CD4-positive, CD25-positive, alpha-beta regulatory T cell (primary cell): Measurements from ENCODE around the gene DPAGT1. TPM values are rescaled to one million over a fixed set of nuclear protein-coding genes. Genes with fewer than 3 reads are reported as not detected.

Experiments used
- ATAC-seq, 2 donors: fragments of 150-1000 bp; cut with Tn5 transposase; one replicate each; pipeline ENCODE4 v1.10.0; 2021; ENCODE audit warnings: low read depth in 2 of 2, moderate number of reproducible peaks in 2 of 2, moderate library complexity in 1 of 2
- DNase-seq, 3 donors: peaks; one replicate each; pipeline versions ENCODE4 v3.0.0 to v3.0.0-alpha.2; 2012 to 2022; ENCODE audit warnings: mixed read lengths in 1 of 3
- H3K27ac ChIP-seq: one replicate; pipeline ENCODE4 v1.7.0; 2013; ENCODE audit warnings: mild to moderate bottlenecking, low read length; ENCODE audit not compliant: insufficient read depth, poor library complexity, severe bottlenecking
- H3K27me3 ChIP-seq: one replicate; pipeline ENCODE4 v1.7.0; 2013; ENCODE audit warnings: low read length; ENCODE audit not compliant: control insufficient read depth, insufficient read depth
- H3K36me3 ChIP-seq: one replicate; pipeline ENCODE4 v1.7.0; 2013; ENCODE audit warnings: mild to moderate bottlenecking, low read length, moderate library complexity; ENCODE audit not compliant: control insufficient read depth, insufficient read depth
- H3K4me1 ChIP-seq: 2 replicates; pipeline ENCODE4 v1.7.0; 2013; ENCODE audit warnings: mild to moderate bottlenecking, low read length; ENCODE audit not compliant: insufficient read depth, control insufficient read depth, poor library complexity, severe bottlenecking
- H3K4me3 ChIP-seq: one replicate; pipeline ENCODE4 v1.7.0; 2013; ENCODE audit warnings: low read depth, mild to moderate bottlenecking, low read length, moderate library complexity
- H3K9me3 ChIP-seq, 2 experiments: 1 replicate in 1 of 2; 2 replicates in 1 of 2; pipeline ENCODE4 v1.7.0; 2013; ENCODE audit warnings: low read length in 2 of 2, mild to moderate bottlenecking in 1 of 2, moderate library complexity in 1 of 2; ENCODE audit not compliant: control insufficient read depth in 2 of 2
- H3K27ac Mint-ChIP-seq, 3 donors: one replicate each; pipeline ENCODE4 v1.8.0; 2020 to 2022; ENCODE audit warnings: mild to moderate bottlenecking in 3 of 3, mixed read lengths in 3 of 3, moderate library complexity in 2 of 3
- H3K27me3 Mint-ChIP-seq: one replicate; pipeline ENCODE4 v1.8.0; 2022; ENCODE audit warnings: mild to moderate bottlenecking, mixed read lengths
- H3K36me3 Mint-ChIP-seq: one replicate; pipeline ENCODE4 v1.8.0; 2020; ENCODE audit warnings: mixed read lengths
- H3K4me1 Mint-ChIP-seq, 4 donors: one replicate each; pipeline ENCODE4 v1.8.0; 2020 to 2022; ENCODE audit warnings: mixed read lengths in 4 of 4, mild to moderate bottlenecking in 1 of 4
- H3K4me3 Mint-ChIP-seq, 4 donors: one replicate each; pipeline ENCODE4 v1.8.0; 2020 to 2022; ENCODE audit warnings: mild to moderate bottlenecking in 4 of 4, mixed read lengths in 4 of 4, moderate library complexity in 3 of 4
- H3K9me3 Mint-ChIP-seq, 7 donors: one replicate each; pipeline ENCODE4 v1.8.0; 2020 to 2022; ENCODE audit warnings: mixed read lengths in 7 of 7, mild to moderate bottlenecking in 3 of 7, moderate library complexity in 2 of 7
- polyA plus RNA-seq, 4 donors: library from polyadenylated mRNA; unstranded; fragments of 300-500 nt; fragmentation: Illumina TruSeq; gene quantifications; one replicate each; pipeline ENCODE4 v1.2.3, GENCODE V29; 2021
- total RNA-seq: library from RNA; stranded (reverse); gene quantifications from one replicate; pipeline ENCODE4 v1.2.3, GENCODE V29; 2022

Gene DPAGT1
- total RNA-seq: 22.5 TPM
- polyA plus RNA-seq: 10 to 100 TPM; 28.6 to 35.2 (median 32.6) TPM

GRCh38 chr11:119101759-119102423 lies at the start of gene DPAGT1:
Gene DPAGT1, minus strand, starts transcription at chr11:119101853. Its CDS starts 198 bp downstream, at chr11:119101655.
- Histone ChIP-seq H3K4me3 (peak within 1 kb of the TSS; percentile 96), H3K27me3 (no peaks in the 10 kb centered on the region), H3K4me1 (peaks cover 34% of the 10 kb centered on the region), H3K27ac (peak within 1 kb of the TSS; percentile 94), H3K36me3 (peaks cover 11% of the 10 kb centered on the region), H3K9me3 (no peaks in the 10 kb centered on the region)
- no peaks in the 10 kb centered on the region for H3K9me3 Mint-ChIP-seq
- peaks cover 12 to 64% (median 33%) of the 10 kb centered on the region in 4 donors for H3K4me1 Mint-ChIP-seq
- no peaks in the 10 kb centered on the region for H3K27me3 Mint-ChIP-seq
- peaks cover 23% of the 10 kb centered on the region for H3K36me3 Mint-ChIP-seq
- ATAC-seq (peak; percentile 90 to 91), DNase-seq (peak; percentile 76 to 95 (median 90))
- peak within 1 kb of the TSS; percentile 98 to 99 (median 99) for H3K27ac Mint-ChIP-seq
- H3K4me3 Mint-ChIP-seq: peak within 1 kb of the TSS; percentile 87 to 98 (median 96)

GRCh38 chr11:119149786-119150275 lies 48.2 kb upstream of the DPAGT1 start:
- peaks cover 33% of the 10 kb centered on the region for H3K27me3 ChIP-seq
- no peak overlapping the region for H3K27ac ChIP-seq
- ATAC-seq (no peak), DNase-seq (no peak)
- H3K36me3 ChIP-seq: no peaks in the 10 kb centered on the region
- Mint-ChIP-seq H3K4me1 (peaks cover 0 to 18% (median 10%) of the 10 kb centered on the region in 4 donors), H3K27me3 (peaks cover 69% of the 10 kb centered on the region), H3K36me3 (no peaks in the 10 kb centered on the region), H3K4me3 (peak overlapping the region in 3 of 4 donors; percentile 47 to 61 (median 52)), H3K9me3 (peaks cover 0 to 3% (median 0%) of the 10 kb centered on the region in 7 donors), H3K27ac (no peak overlapping the region)
- no peak overlapping the region for H3K4me3 ChIP-seq
- no peaks in the 10 kb centered on the region for H3K9me3 ChIP-seq
- H3K4me1 ChIP-seq: peaks cover 17% of the 10 kb centered on the region

GRCh38 chr11:119149018-119149785 lies 47.5 kb upstream of the DPAGT1 start, which contains the start of gene ABCG4:
Gene ABCG4, plus strand, starts transcription at chr11:119149052. Its CDS starts 914 bp downstream, at chr11:119149966.
- peaks cover 75% of the 10 kb centered on the region for H3K27me3 Mint-ChIP-seq
- H3K27ac Mint-ChIP-seq: no peak within 1 kb of the TSS
- H3K4me3 ChIP-seq: no peak within 1 kb of the TSS
- H3K4me1 Mint-ChIP-seq: peaks cover 0 to 18% (median 10%) of the 10 kb centered on the region in 4 donors
- H3K36me3 ChIP-seq: no peaks in the 10 kb centered on the region
- no peak within 1 kb of the TSS for H3K27ac ChIP-seq
- H3K27me3 ChIP-seq: peaks cover 32% of the 10 kb centered on the region
- H3K36me3 Mint-ChIP-seq: no peaks in the 10 kb centered on the region
- H3K9me3 ChIP-seq: no peaks in the 10 kb centered on the region
- peak within 1 kb of the TSS; percentile 55 to 82 (median 80) for H3K4me3 Mint-ChIP-seq
- DNase-seq (peak in 1 of 3 donors; percentile 18), ATAC-seq (peak; percentile 22 to 37)
- peaks cover 17% of the 10 kb centered on the region for H3K4me1 ChIP-seq
- H3K9me3 Mint-ChIP-seq: peaks cover 0 to 3% (median 0%) of the 10 kb centered on the region in 7 donors

DNA sequence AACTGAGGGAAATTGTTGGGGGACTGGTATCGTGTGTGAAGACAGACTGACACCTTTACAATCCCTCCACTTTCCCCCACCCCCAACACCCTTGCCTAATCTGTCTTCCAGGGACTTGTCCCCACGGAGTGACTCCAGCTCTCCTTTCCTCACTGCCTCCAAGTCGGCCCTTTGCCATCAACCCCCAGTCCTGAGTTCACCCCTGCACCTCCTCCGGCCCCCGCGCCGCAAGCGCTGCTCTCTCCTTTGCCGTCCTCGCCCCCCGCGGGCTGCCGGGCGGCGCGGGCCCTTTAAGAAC lies 47.0 kb upstream of the DPAGT1 start:
- Histone ChIP-seq H3K27me3 (peaks cover 30% of the 10 kb centered on the region), H3K36me3 (no peaks in the 10 kb centered on the region), H3K4me1 (peaks cover 17% of the 10 kb centered on the region), H3K9me3 (no peaks in the 10 kb centered on the region), H3K27ac (no peak overlapping the region), H3K4me3 (no peak overlapping the region)
- DNase-seq (no peak), ATAC-seq (no peak)
- Mint-ChIP-seq H3K4me3 (peak overlapping the region; percentile 55 to 82 (median 80)), H3K27me3 (peaks cover 71% of the 10 kb centered on the region), H3K9me3 (peaks cover 0 to 3% (median 0%) of the 10 kb centered on the region in 7 donors), H3K4me1 (peaks cover 0 to 18% (median 10%) of the 10 kb centered on the region in 4 donors), H3K36me3 (no peaks in the 10 kb centered on the region), H3K27ac (no peak overlapping the region)

DNA sequence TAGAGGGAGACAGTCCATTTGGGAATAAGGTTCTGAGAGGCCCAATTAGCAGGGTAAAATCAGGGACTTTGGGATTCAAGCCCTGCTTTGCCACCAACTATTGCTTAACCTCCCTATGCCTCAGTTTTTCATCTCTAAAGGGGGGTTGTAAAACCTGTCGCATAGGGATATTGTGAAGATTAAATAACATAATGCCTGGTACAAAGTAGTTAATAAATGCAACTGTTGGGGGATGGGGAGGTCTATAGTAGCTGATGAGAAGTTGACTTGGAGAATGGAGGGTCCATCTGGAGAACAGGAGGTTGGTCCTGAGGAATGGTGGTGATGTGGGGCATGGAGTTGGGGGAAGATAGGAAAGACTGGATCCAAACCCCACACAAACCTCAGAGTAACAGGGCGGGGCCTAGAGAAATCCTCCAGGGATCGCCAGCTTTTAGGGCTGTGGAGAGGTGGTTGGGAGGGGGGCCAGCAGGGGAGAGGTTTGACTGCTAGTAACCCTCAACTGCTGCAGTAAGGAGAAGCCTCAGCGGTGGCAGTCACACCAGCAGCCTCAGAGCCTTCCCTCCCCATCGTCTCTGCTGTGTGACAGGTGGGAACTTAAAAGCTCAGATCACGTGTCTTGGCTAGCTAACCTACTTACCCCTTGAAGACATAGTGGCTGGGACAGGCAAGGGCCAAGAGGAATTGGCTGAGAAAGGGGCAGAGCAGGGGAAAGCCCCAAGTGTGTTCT lies 46.1 kb upstream of the DPAGT1 start:
- Histone ChIP-seq H3K27ac (no peak overlapping the region), H3K4me1 (peaks cover 17% of the 10 kb centered on the region), H3K9me3 (no peaks in the 10 kb centered on the region), H3K27me3 (peaks cover 31% of the 10 kb centered on the region), H3K4me3 (no peak overlapping the region), H3K36me3 (no peaks in the 10 kb centered on the region)
- Mint-ChIP-seq H3K36me3 (peaks cover 4% of the 10 kb centered on the region), H3K9me3 (peaks cover 0 to 3% (median 0%) of the 10 kb centered on the region in 7 donors), H3K4me3 (peak overlapping the region; percentile 52 to 82 (median 68)), H3K27ac (no peak overlapping the region), H3K4me1 (peaks cover 0 to 18% (median 10%) of the 10 kb centered on the region in 4 donors), H3K27me3 (peaks cover 70% of the 10 kb centered on the region)
- DNase-seq: no peak
- ATAC-seq: no peak

DNA sequence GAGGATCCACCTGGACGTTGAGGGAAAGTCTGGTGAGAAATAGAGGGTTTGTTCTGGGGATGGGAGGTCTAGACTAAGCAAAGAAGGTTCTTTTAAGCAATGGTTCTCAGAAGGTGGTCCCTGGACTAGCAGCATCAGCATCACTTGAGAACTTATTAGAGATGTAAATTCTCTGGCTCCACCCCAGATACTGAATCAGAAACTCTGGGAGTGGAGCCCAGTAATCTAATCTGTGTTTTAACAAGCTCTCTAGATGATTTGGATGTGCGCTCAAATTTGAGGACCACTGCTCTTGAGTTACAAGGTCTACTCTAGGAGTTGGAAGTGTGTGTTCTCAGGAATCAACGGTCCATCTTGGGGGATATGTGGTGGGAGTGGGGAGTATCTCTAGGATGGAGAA lies 43.9 kb upstream of the DPAGT1 start:
- peaks cover 17% of the 10 kb centered on the region for H3K4me1 ChIP-seq
- peaks cover 27% of the 10 kb centered on the region for H3K27me3 ChIP-seq
- no peak overlapping the region for H3K27ac ChIP-seq
- DNase-seq (no peak), ATAC-seq (no peak)
- Mint-ChIP-seq H3K9me3 (peaks cover 0 to 3% (median 0%) of the 10 kb centered on the region in 7 donors), H3K4me3 (peak overlapping the region in 1 of 4 donors; percentile 7), H3K27ac (no peak overlapping the region), H3K36me3 (peaks cover 4% of the 10 kb centered on the region), H3K4me1 (peaks cover 0 to 18% (median 10%) of the 10 kb centered on the region in 4 donors), H3K27me3 (peaks cover 57% of the 10 kb centered on the region)
- H3K9me3 ChIP-seq: no peaks in the 10 kb centered on the region
- H3K4me3 ChIP-seq: no peak overlapping the region
- no peaks in the 10 kb centered on the region for H3K36me3 ChIP-seq

GRCh38 chr11:119144825-119145486 lies 43.3 kb upstream of the DPAGT1 start:
- Mint-ChIP-seq H3K4me1 (peaks cover 0 to 18% (median 10%) of the 10 kb centered on the region in 4 donors), H3K36me3 (peaks cover 4% of the 10 kb centered on the region), H3K9me3 (peaks cover 0 to 3% (median 0%) of the 10 kb centered on the region in 7 donors), H3K27me3 (peaks cover 51% of the 10 kb centered on the region), H3K4me3 (peak overlapping the region in 2 of 4 donors; percentile 7 to 40), H3K27ac (no peak overlapping the region)
- Histone ChIP-seq H3K36me3 (no peaks in the 10 kb centered on the region), H3K4me3 (no peak overlapping the region), H3K27ac (no peak overlapping the region), H3K4me1 (peaks cover 17% of the 10 kb centered on the region), H3K27me3 (peaks cover 24% of the 10 kb centered on the region), H3K9me3 (no peaks in the 10 kb centered on the region)
- ATAC-seq (peak in 1 of 2 donors; percentile 43), DNase-seq (peak in 2 of 3 donors; percentile 14 to 48)
